Muscle layer of duodenum (tissue), 2 donors: ENCODE results near the gene AIF1L.
"Not testable (repeated sequence)": the region's sequence is repeated elsewhere in the genome, so short reads cannot be mapped to it uniquely, and the experiment has no call there.

ENCODE experiments used
- H3K27ac ChIP-seq: one replicate; pipeline ENCODE4 v1.7.0; 2013; ENCODE audit warnings: mild to moderate bottlenecking, low read length
- H3K27me3 ChIP-seq: one replicate; pipeline ENCODE4 v1.7.0; 2013; ENCODE audit warnings: low read depth, mild to moderate bottlenecking, control low read depth, low read length
- H3K36me3 ChIP-seq, 2 donors: one replicate each; pipeline ENCODE4 v1.7.0; 2013; ENCODE audit warnings: low read length in 2 of 2, control low read depth in 1 of 2, mild to moderate bottlenecking in 1 of 2; ENCODE audit not compliant: insufficient read depth in 2 of 2, control insufficient read depth in 1 of 2
- H3K4me1 ChIP-seq, 2 donors: one replicate each; pipeline ENCODE4 v1.7.0; 2013; ENCODE audit warnings: low read length in 2 of 2, mild to moderate bottlenecking in 2 of 2, control low read depth in 1 of 2, moderate library complexity in 1 of 2; ENCODE audit not compliant: insufficient read depth in 2 of 2, control insufficient read depth in 1 of 2
- H3K4me3 ChIP-seq, 2 donors: one replicate each; pipeline ENCODE4 v1.7.0; 2013; ENCODE audit warnings: low read length in 2 of 2, low read depth in 1 of 2, mild to moderate bottlenecking in 1 of 2
- H3K9me3 ChIP-seq, 2 donors: one replicate each; pipeline ENCODE4 v1.7.0; 2013; ENCODE audit warnings: low read length in 2 of 2, control low read depth in 1 of 2, mild to moderate bottlenecking in 1 of 2; ENCODE audit not compliant: control insufficient read depth in 1 of 2
- donor health status: healthy.

AIF1L gene

GRCh38 chr9:131138676-131139075 is 42.3 kb downstream of the AIF1L start:
- Histone ChIP-seq H3K36me3 (peaks cover 78 to 93% of the 10 kb centered on the region in 2 donors), H3K9me3 (no peaks in the 10 kb centered on the region), H3K4me3 (no peak overlapping the region), H3K4me1 (no peaks in the 10 kb centered on the region), H3K27me3 (no peaks in the 10 kb centered on the region), H3K27ac (no peak overlapping the region)

- H3K27me3 ChIP-seq, result no peaks in the 10 kb centered on the region
- no peak overlapping the region for H3K4me3 ChIP-seq
Measured at GRCh38 chr9:131140112-131140511, 43.8 kb downstream of the AIF1L start.

GRCh38 chr9:131140550-131140949 is 44.2 kb downstream of the AIF1L start:
- Histone ChIP-seq H3K27me3 (no peaks in the 10 kb centered on the region), H3K36me3 (peaks cover 78 to 93% of the 10 kb centered on the region in 2 donors), H3K4me3 (no peak overlapping the region), H3K4me1 (no peaks in the 10 kb centered on the region), H3K9me3 (no peaks in the 10 kb centered on the region), H3K27ac (no peak overlapping the region)

More at GRCh38 chr9:131140112-131140511, 43.8 kb downstream of the AIF1L start:
- Histone ChIP-seq H3K9me3 (no peaks in the 10 kb centered on the region), H3K36me3 (peaks cover 78 to 93% of the 10 kb centered on the region in 2 donors), H3K27ac (no peak overlapping the region), H3K4me1 (no peaks in the 10 kb centered on the region)

- no peaks in the 10 kb centered on the region for H3K4me1 ChIP-seq
- H3K9me3 ChIP-seq, result no peaks in the 10 kb centered on the region
- no peak overlapping the region for H3K4me3 ChIP-seq
- H3K27me3 ChIP-seq, result no peaks in the 10 kb centered on the region
- H3K27ac ChIP-seq, result no peak overlapping the region
- peaks cover 74 to 93% of the 10 kb centered on the region in 2 donors for H3K36me3 ChIP-seq
Measured at GRCh38 chr9:131142160-131142559, 45.8 kb downstream of the AIF1L start.

GRCh38 chr9:131144201-131144600 is 47.9 kb downstream of the AIF1L start:
- H3K27ac ChIP-seq, result no peak overlapping the region

GRCh38 chr9:131145245-131145644 is 48.9 kb downstream of the AIF1L start:
- Histone ChIP-seq H3K9me3 (no peaks in the 10 kb centered on the region), H3K4me3 (no peak overlapping the region), H3K4me1 (no peaks in the 10 kb centered on the region), H3K27ac (no peak overlapping the region), H3K27me3 (no peaks in the 10 kb centered on the region), H3K36me3 (peaks cover 79 to 90% of the 10 kb centered on the region in 2 donors)

More at GRCh38 chr9:131144201-131144600, 47.9 kb downstream of the AIF1L start:
- H3K36me3 ChIP-seq, result peaks cover 79 to 90% of the 10 kb centered on the region in 2 donors
- no peak overlapping the region for H3K4me3 ChIP-seq
- H3K4me1 ChIP-seq, result no peaks in the 10 kb centered on the region
- no peaks in the 10 kb centered on the region for H3K9me3 ChIP-seq
- no peaks in the 10 kb centered on the region for H3K27me3 ChIP-seq

GRCh38 chr9:131146186-131146585 is 49.9 kb downstream of the AIF1L start:
- Histone ChIP-seq H3K4me3 (no peak overlapping the region), H3K36me3 (peaks cover 78 to 90% of the 10 kb centered on the region in 2 donors), H3K27ac (no peak overlapping the region), H3K9me3 (no peaks in the 10 kb centered on the region), H3K27me3 (no peaks in the 10 kb centered on the region), H3K4me1 (no peaks in the 10 kb centered on the region)

GRCh38 chr9:131148276-131148675 is 51.9 kb downstream of the AIF1L start:
- Histone ChIP-seq H3K36me3 (peaks cover 73 to 91% of the 10 kb centered on the region in 2 donors), H3K27me3 (no peaks in the 10 kb centered on the region), H3K4me3 (no peak overlapping the region), H3K9me3 (no peaks in the 10 kb centered on the region), H3K27ac (no peak overlapping the region), H3K4me1 (no peaks in the 10 kb centered on the region)

GRCh38 chr9:131148966-131149687 is 52.8 kb downstream of the AIF1L start:
- Histone ChIP-seq H3K9me3 (no peaks in the 10 kb centered on the region), H3K27ac (no peak overlapping the region), H3K36me3 (peaks cover 74 to 93% of the 10 kb centered on the region in 2 donors), H3K4me3 (no peak overlapping the region), H3K4me1 (no peaks in the 10 kb centered on the region), H3K27me3 (no peaks in the 10 kb centered on the region)

- peaks cover 69 to 92% of the 10 kb centered on the region in 2 donors for H3K36me3 ChIP-seq
- H3K4me3 ChIP-seq, result no peak overlapping the region
- no peaks in the 10 kb centered on the region for H3K27me3 ChIP-seq
- H3K9me3 ChIP-seq, result no peaks in the 10 kb centered on the region
- H3K27ac ChIP-seq, result no peak overlapping the region
- no peaks in the 10 kb centered on the region for H3K4me1 ChIP-seq
Measured at GRCh38 chr9:131149688-131150053, 53.3 kb downstream of the AIF1L start.

- Histone ChIP-seq H3K9me3 (no peaks in the 10 kb centered on the region), H3K4me1 (no peaks in the 10 kb centered on the region), H3K27me3 (no peaks in the 10 kb centered on the region), H3K4me3 (no peak overlapping the region), H3K27ac (no peak overlapping the region), H3K36me3 (peaks cover 40 to 75% of the 10 kb centered on the region in 2 donors)
Measured at GRCh38 chr9:131153595-131153994, 57.3 kb downstream of the AIF1L start.

GRCh38 chr9:131158673-131159072 is 62.3 kb downstream of the AIF1L start:
- not testable (repeated sequence) for H3K4me3 ChIP-seq, H3K4me1 ChIP-seq, H3K27me3 ChIP-seq, H3K9me3 ChIP-seq, H3K27ac ChIP-seq
- H3K36me3 ChIP-seq, result peaks cover 41 to 68% of the 10 kb centered on the region in 2 donors
